Breast epithelium (tissue), 4 donors: Measurements from ENCODE around the gene CNTNAP5. TPM values are rescaled to one million over a fixed set of nuclear protein-coding genes. Genes with fewer than 3 reads are reported as not detected.

ENCODE experiments used
- DNase-seq, 2 donors: peaks; one replicate each; pipeline ENCODE4 v3.0.0-alpha.2; 2019; ENCODE audit warnings: low spot score in 2 of 2
- H3K27ac ChIP-seq, 2 donors: fragments of 200-600 bp; sonication (generic) in 1 of 2; one replicate each; pipeline ENCODE4 v1.5.1; 2016 to 2019; ENCODE audit warnings: mild to moderate bottlenecking in 1 of 2
- H3K27me3 ChIP-seq, 2 donors: fragments of 200-600 bp; sonication (generic) in 1 of 2; one replicate each; pipeline versions ENCODE4 v1.5.1 to v1.6.0; 2017 to 2019; ENCODE audit warnings: control low read depth in 1 of 2, mild to moderate bottlenecking in 1 of 2
- H3K36me3 ChIP-seq: fragments of 200-600 bp; one replicate; pipeline ENCODE4 v1.5.1; 2019
- H3K4me1 ChIP-seq, 2 donors: fragments of 200-600 bp; sonication (generic); one replicate each; pipeline ENCODE4 v1.5.1; 2016 to 2019; ENCODE audit warnings: control low read depth in 1 of 2
- H3K4me3 ChIP-seq, 3 donors: fragments of 200-600 bp; sonication (generic); 1 replicate in 2 of 3; 2 replicates in 1 of 3; pipeline ENCODE4 v1.5.1; 2016 to 2019; ENCODE audit warnings: mild to moderate bottlenecking in 3 of 3, moderate library complexity in 2 of 3
- H3K9me3 ChIP-seq, 2 donors: fragments of 200-600 bp; sonication (generic) in 1 of 2; one replicate each; pipeline ENCODE4 v1.5.1; 2016 to 2019; ENCODE audit warnings: control low read depth in 1 of 2
- POLR2A ChIP-seq: fragments of 450-650 bp; IDR thresholded peaks from one replicate; pipeline ENCODE4 v1.6.1; 2016; ENCODE audit warnings: antibody characterized with exemption, mild to moderate bottlenecking, moderate library complexity
- POLR2AphosphoS5 ChIP-seq, 3 donors: sonication (generic); formaldehyde crosslinking; IDR thresholded peaks; one replicate each; pipeline ENCODE4 v1.6.1; 2017; ENCODE audit warnings: antibody characterized with exemption in 3 of 3
- intact Hi-C: fragments of 100-400 bp; cut with DNase I; formaldehyde crosslinking; loops from one replicate; pipeline ENCODE4 v1.15.1; 2023; ENCODE audit warnings: low total_unique reads
- total RNA-seq, 3 donors: library from RNA; depleted of rRNA; stranded (reverse); fragments of >200 nt; gene quantifications; one replicate each; pipeline ENCODE4 v1.1.0, GENCODE V29; 2016
- TF ChIP-seq, protein P1 (sequence below), 3 donors: fragments of 450-650 bp; IDR thresholded peaks; one replicate each; pipeline ENCODE4 v1.5.1; 2016 to 2017; ENCODE audit warnings: antibody characterized with exemption in 3 of 3, mild to moderate bottlenecking in 3 of 3, moderate library complexity in 3 of 3

Gene CNTNAP5
- total RNA-seq, 3 donors from 2014 or later = 0.66 TPM; not detected in 2

- Histone ChIP-seq H3K4me3 (no peak overlapping the region), H3K27me3 (no peaks in the 10 kb centered on the region), H3K9me3 (no peaks in the 10 kb centered on the region), H3K27ac (no peak overlapping the region), H3K36me3 (no peaks in the 10 kb centered on the region), H3K4me1 (no peaks in the 10 kb centered on the region)
- no peak for DNase-seq
- intact Hi-C loops = no loop called here
- TF ChIP-seq POLR2A = no peak
- TF ChIP-seq POLR2AphosphoS5 (IDR thresholded peaks at IDR 0.05) = no peak
- TF ChIP-seq, protein P1, sequence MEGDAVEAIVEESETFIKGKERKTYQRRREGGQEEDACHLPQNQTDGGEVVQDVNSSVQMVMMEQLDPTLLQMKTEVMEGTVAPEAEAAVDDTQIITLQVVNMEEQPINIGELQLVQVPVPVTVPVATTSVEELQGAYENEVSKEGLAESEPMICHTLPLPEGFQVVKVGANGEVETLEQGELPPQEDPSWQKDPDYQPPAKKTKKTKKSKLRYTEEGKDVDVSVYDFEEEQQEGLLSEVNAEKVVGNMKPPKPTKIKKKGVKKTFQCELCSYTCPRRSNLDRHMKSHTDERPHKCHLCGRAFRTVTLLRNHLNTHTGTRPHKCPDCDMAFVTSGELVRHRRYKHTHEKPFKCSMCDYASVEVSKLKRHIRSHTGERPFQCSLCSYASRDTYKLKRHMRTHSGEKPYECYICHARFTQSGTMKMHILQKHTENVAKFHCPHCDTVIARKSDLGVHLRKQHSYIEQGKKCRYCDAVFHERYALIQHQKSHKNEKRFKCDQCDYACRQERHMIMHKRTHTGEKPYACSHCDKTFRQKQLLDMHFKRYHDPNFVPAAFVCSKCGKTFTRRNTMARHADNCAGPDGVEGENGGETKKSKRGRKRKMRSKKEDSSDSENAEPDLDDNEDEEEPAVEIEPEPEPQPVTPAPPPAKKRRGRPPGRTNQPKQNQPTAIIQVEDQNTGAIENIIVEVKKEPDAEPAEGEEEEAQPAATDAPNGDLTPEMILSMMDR (IDR thresholded peaks at IDR 0.05) = no peak
Measured at GRCh38 chr2:124571836-124572235, 546.7 kb downstream of the CNTNAP5 start.

GRCh38 chr2:124572934-124573634, 548.0 kb downstream of the CNTNAP5 start:
- H3K9me3 ChIP-seq = no peaks in the 10 kb centered on the region
- intact Hi-C loops = no loop called here
- H3K4me1 ChIP-seq = no peaks in the 10 kb centered on the region
- no peak overlapping the region for H3K4me3 ChIP-seq
- TF ChIP-seq POLR2A (no peak), POLR2AphosphoS5 (IDR thresholded peaks at IDR 0.05) (no peak)
- TF ChIP-seq, protein P1 (IDR thresholded peaks at IDR 0.05) = no peak
- H3K36me3 ChIP-seq = no peaks in the 10 kb centered on the region
- no peak for DNase-seq
- H3K27me3 ChIP-seq = no peaks in the 10 kb centered on the region
- no peak overlapping the region for H3K27ac ChIP-seq

GRCh38 chr2:124575497-124575896, 550.4 kb downstream of the CNTNAP5 start:
- DNase-seq = no peak
- Histone ChIP-seq H3K27ac (no peak overlapping the region), H3K36me3 (no peaks in the 10 kb centered on the region), H3K4me3 (no peak overlapping the region), H3K9me3 (no peaks in the 10 kb centered on the region), H3K27me3 (no peaks in the 10 kb centered on the region), H3K4me1 (no peaks in the 10 kb centered on the region)
- no peak for TF ChIP-seq POLR2AphosphoS5 (IDR thresholded peaks at IDR 0.05)
- intact Hi-C loops = no loop called here

DNA sequence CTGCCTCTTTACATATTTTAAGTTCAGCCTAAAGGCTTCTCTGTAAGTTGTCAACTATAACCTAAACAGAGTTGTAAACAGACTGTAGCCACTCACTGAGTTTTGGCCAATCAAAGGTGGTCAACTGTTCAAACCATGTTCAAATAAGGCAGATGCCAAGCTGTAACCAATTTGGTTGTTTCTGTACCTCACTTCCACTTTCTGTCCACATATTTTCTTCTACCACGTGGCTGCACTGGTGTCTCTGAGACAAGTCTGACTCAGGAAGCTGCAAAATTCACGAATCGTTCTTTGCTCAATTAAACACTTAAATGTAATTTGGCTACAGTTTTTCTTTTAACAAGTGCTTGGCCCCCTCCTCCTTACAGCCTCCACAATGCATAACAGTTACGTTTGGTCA, 555.2 kb downstream of the CNTNAP5 start:
- no peak overlapping the region for H3K27ac ChIP-seq
- intact Hi-C loops = no loop called here

DNA sequence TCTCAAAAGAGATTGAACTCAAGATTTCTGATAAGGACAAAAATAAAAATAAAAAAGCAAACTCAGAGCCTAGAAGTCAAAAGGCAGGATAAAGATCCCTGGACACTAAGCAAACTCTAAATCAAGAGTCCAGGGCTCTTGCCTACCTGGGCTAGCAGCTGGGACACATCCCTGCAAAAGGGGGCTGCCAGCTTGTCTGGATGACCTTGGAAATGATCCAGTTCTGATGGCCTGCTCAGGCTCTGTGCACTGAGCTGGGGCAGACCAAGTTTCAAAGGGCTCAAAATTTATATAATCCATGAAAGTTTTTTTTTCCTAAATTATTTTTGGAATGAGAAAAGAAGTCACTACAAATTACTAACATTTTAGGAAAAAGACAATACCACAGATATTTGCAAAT, 557.3 kb downstream of the CNTNAP5 start:
- Histone ChIP-seq H3K27ac (no peak overlapping the region), H3K4me3 (no peak overlapping the region), H3K9me3 (no peaks in the 10 kb centered on the region), H3K27me3 (no peaks in the 10 kb centered on the region), H3K36me3 (no peaks in the 10 kb centered on the region), H3K4me1 (no peaks in the 10 kb centered on the region)
- intact Hi-C loops = no loop called here
- no peak for DNase-seq
- TF ChIP-seq POLR2AphosphoS5 (IDR thresholded peaks at IDR 0.05) = no peak
- TF ChIP-seq, protein P1 (IDR thresholded peaks at IDR 0.05) = no peak
- no peak for TF ChIP-seq POLR2A

More for the DNA sequence above, 555.2 kb downstream of the CNTNAP5 start:
- Histone ChIP-seq H3K27me3 (no peaks in the 10 kb centered on the region), H3K9me3 (no peaks in the 10 kb centered on the region), H3K4me1 (no peaks in the 10 kb centered on the region), H3K36me3 (no peaks in the 10 kb centered on the region), H3K4me3 (no peak overlapping the region)
- TF ChIP-seq POLR2AphosphoS5 (IDR thresholded peaks at IDR 0.05) = no peak
- no peak for DNase-seq

GRCh38 chr2:124584615-124585014, 559.5 kb downstream of the CNTNAP5 start:
- TF ChIP-seq, protein P1 (IDR thresholded peaks at IDR 0.05) = no peak
- no peak for TF ChIP-seq POLR2AphosphoS5 (IDR thresholded peaks at IDR 0.05)
- TF ChIP-seq POLR2A = no peak
- no peaks in the 10 kb centered on the region for H3K4me1 ChIP-seq
- no peaks in the 10 kb centered on the region for H3K9me3 ChIP-seq
- no peak for DNase-seq
- intact Hi-C loops = no loop called here
- H3K27me3 ChIP-seq = no peaks in the 10 kb centered on the region
- no peaks in the 10 kb centered on the region for H3K36me3 ChIP-seq
- no peak overlapping the region for H3K27ac ChIP-seq
- H3K4me3 ChIP-seq = no peak overlapping the region
